ENCODE results near the gene CLMN. TPM values are rescaled to one million over a fixed set of nuclear protein-coding genes. Genes with fewer than 3 reads are reported as not detected.

The CLMN gene
- total and polyA plus RNA-seq, 2 experiments from 2014 or later, result 0.11 to 0.53 TPM

DNA sequence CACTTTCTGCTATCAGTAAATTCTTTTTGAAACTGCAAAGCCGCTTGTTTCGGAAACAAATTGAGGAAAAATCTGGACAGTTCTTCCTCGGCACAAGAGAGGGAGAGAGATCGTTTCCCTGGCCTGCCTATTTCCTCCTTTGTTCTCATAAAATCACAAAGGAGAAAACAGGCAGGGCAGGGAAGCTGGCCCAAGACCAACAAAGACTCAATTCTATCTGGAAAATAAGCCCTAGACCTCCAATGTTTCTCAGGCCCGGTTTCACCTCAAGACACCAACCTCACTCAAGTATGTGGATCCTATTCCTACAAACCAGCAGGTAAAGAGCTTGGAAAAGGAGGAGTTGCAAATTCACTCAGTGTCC is 181.9 kb downstream of the CLMN start:
- no peak for TF ChIP-seq EZH2phosphoT487 (IDR thresholded peaks at IDR 0.05; ENCODE audit: insufficient read depth, low read depth)
- TF ChIP-seq EZH2 (IDR thresholded peaks at IDR 0.05; ENCODE audit: insufficient read depth, poor library complexity, severe bottlenecking), result no peak
- in situ Hi-C loops (cut with MboI), result no loop called here

DNA sequence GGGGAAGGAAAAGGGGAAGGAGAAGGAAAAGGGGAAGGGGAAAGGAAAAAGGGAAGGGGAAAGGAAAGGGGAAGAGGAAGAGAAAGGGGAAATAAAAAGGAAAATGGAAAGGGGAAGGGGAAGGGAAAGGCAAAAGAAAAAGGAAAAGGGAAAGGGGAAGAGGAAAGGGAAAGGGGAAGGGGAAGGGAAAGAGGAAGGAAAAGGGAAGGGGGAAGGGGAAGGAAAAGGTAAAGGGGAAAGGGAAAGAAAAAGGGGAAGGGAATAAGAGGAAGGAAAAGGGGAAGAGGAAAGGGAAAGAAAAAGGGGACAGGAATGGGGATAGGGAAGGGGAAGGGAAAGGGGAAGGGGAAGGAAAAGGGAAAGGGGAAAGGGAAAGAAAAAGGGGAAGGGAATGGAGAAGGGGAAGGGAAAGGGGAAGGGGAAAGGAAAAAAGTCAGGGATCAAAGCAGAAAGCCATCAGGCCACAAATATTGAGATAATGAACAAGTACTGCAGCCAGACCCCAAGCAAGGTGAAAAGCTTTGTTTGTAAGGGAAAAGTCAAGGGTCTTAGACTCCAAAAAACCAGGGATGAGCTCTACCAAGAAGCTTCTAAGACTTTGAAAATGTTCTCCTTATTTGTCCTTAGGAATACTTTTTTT is 182.4 kb downstream of the CLMN start:
- Histone ChIP-seq H3K4me1 (ENCODE audit: insufficient read depth) (peaks cover 39% of the 10 kb centered on the region), H3K9me2 (ENCODE audit: insufficient read depth) (no peaks in the 10 kb centered on the region; the same call in 1 of the 2 replicates), H3K4me3 (no peak overlapping the region), H3K9ac (no peak overlapping the region), H3K4me2 (ENCODE audit: unreplicated experiment) (no peak overlapping the region), H3K27me3 (replicated peaks; ENCODE audit: insufficient read depth) (no peaks in the 10 kb centered on the region), H3K79me2 (ENCODE audit: insufficient read depth) (peaks cover 95% of the 10 kb centered on the region), H2AFZ (no peak overlapping the region), H3K27ac (no peak overlapping the region), H3K9me3 (ENCODE audit: low read depth) (no peaks in the 10 kb centered on the region), H4K20me1 (ENCODE audit: insufficient read depth) (peaks cover 10% of the 10 kb centered on the region; the same call in 1 of the 2 replicates), H3F3A (ENCODE audit: insufficient read depth) (peaks cover 27% of the 10 kb centered on the region), H3K36me3 (ENCODE audit: low read depth) (peaks cover 10% of the 10 kb centered on the region; the same call in 1 of the 2 replicates)
- DNase-seq, result no peak
- in situ Hi-C loops (cut with MboI), result no loop called here
- TF ChIP-seq EZH2phosphoT487 (IDR thresholded peaks at IDR 0.05; ENCODE audit: insufficient read depth, low read depth) (no peak), EZH2 (IDR thresholded peaks at IDR 0.05; ENCODE audit: insufficient read depth, poor library complexity, severe bottlenecking) (no peak)

More for the DNA sequence above, 181.9 kb downstream of the CLMN start:
- H3K4me2 ChIP-seq (ENCODE audit: unreplicated experiment), result no peak overlapping the region
- no peaks in the 10 kb centered on the region for H3K9me3 ChIP-seq (ENCODE audit: low read depth)
- 73 to 74% methylated on average over 5 of the region's 5 CpGs for WGBS, 2 experiments (ENCODE audit: low coverage in 1 of 2, low lambda C conversion rate in 2 of 2, missing lambda C conversion rate in 2 of 2)
- peaks cover 22% of the 10 kb centered on the region for H3F3A ChIP-seq (ENCODE audit: insufficient read depth)
- H3K79me2 ChIP-seq (ENCODE audit: insufficient read depth), result peaks cover 95% of the 10 kb centered on the region
- DNase-seq, result no peak
- H2AFZ ChIP-seq, result no peak overlapping the region
- peaks cover 34% of the 10 kb centered on the region for H3K4me1 ChIP-seq (ENCODE audit: insufficient read depth)
- peaks cover 5% of the 10 kb centered on the region; the same call in 1 of the 2 replicates for H3K36me3 ChIP-seq (ENCODE audit: low read depth)
- no peak overlapping the region for H3K27ac ChIP-seq
- H3K9ac ChIP-seq, result no peak overlapping the region
- no peaks in the 10 kb centered on the region; the same call in 1 of the 2 replicates for H3K9me2 ChIP-seq (ENCODE audit: insufficient read depth)
- no peaks in the 10 kb centered on the region for H3K27me3 ChIP-seq (replicated peaks; ENCODE audit: insufficient read depth)
- H4K20me1 ChIP-seq (ENCODE audit: insufficient read depth), result peaks cover 10% of the 10 kb centered on the region; the same call in 1 of the 2 replicates
- H3K4me3 ChIP-seq, result no peak overlapping the region

DNA sequence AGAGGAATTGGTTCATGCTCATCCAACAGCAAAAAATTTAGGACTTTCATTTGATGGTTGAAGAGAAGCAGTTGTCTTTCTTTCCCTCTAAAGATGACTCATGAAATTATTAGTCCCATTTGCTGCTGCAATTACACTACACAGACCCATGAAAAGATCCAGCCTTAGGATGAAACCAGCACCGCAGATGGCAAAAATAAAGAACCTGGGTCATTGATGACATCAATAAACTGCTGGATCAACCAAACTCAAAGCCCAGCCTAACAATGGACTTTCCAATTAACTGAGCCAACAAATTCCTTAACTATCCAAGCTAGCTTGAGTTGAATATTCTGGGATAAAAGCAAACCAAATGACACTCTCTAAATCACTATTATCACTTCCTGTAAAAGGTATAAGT is 183.1 kb downstream of the CLMN start:
- no peak overlapping the region for H2AFZ ChIP-seq
- H3K9ac ChIP-seq, result no peak overlapping the region
- peaks cover 14% of the 10 kb centered on the region; the same call in 1 of the 2 replicates for H3K36me3 ChIP-seq (ENCODE audit: low read depth)
- TF ChIP-seq EZH2 (IDR thresholded peaks at IDR 0.05; ENCODE audit: insufficient read depth, poor library complexity, severe bottlenecking) (no peak), EZH2phosphoT487 (IDR thresholded peaks at IDR 0.05; ENCODE audit: insufficient read depth, low read depth) (no peak)
- H3K9me2 ChIP-seq (ENCODE audit: insufficient read depth), result no peaks in the 10 kb centered on the region; the same call in 1 of the 2 replicates
- peaks cover 27% of the 10 kb centered on the region for H3F3A ChIP-seq (ENCODE audit: insufficient read depth)
- peaks cover 10% of the 10 kb centered on the region; the same call in 1 of the 2 replicates for H4K20me1 ChIP-seq (ENCODE audit: insufficient read depth)
- H3K4me1 ChIP-seq (ENCODE audit: insufficient read depth), result peaks cover 39% of the 10 kb centered on the region
- H3K79me2 ChIP-seq (ENCODE audit: insufficient read depth), result peaks cover 93% of the 10 kb centered on the region
- H3K27me3 ChIP-seq (replicated peaks; ENCODE audit: insufficient read depth), result no peaks in the 10 kb centered on the region
- no peak overlapping the region for H3K27ac ChIP-seq
- H3K4me2 ChIP-seq (ENCODE audit: unreplicated experiment), result no peak overlapping the region
- in situ Hi-C loops (cut with MboI), result no loop called here
- H3K4me3 ChIP-seq, result no peak overlapping the region
- no peak for DNase-seq
- H3K9me3 ChIP-seq (ENCODE audit: low read depth), result no peaks in the 10 kb centered on the region
- WGBS, 2 experiments (ENCODE audit: low coverage in 1 of 2, low lambda C conversion rate in 2 of 2, missing lambda C conversion rate in 2 of 2), result 58 to 65% methylated on average over 1 of the region's 1 CpG

DNA sequence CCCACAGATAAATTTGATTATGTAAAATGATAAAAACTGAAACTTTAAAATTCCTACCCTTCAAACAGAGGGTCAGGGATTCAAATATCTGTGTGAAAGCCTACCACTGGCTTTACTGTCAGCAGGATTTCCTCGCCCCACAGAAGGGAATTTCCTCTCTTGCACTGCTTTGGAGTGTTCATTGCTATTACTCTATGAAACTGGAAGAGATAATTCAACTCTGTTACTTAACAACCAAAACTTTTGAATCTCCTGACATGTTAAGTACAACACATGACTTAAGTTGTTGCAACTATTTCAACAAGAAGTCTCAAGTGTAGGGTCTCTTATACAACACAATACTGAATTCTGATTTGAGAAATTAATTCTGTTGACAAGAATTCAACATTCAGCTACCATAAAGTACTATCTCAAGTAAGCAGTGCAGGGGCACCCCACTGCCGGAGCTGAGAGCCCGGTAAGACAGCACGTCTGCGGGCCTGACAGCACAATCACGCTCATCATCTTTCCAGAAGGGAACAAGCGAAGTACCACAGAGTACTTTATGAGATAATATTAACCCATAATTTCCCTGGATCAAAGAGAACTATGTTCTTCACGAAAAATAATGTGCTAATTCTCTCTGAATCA is 185.3 kb downstream of the CLMN start:
- DNase-seq, result no peak

More for the DNA sequence above, 185.3 kb downstream of the CLMN start:
- Histone ChIP-seq H3K4me1 (ENCODE audit: insufficient read depth) (peaks cover 20% of the 10 kb centered on the region), H3K27ac (no peak overlapping the region), H2AFZ (no peak overlapping the region), H4K20me1 (ENCODE audit: insufficient read depth) (peaks cover 10% of the 10 kb centered on the region; the same call in 1 of the 2 replicates), H3K4me2 (ENCODE audit: unreplicated experiment) (no peak overlapping the region), H3K79me2 (ENCODE audit: insufficient read depth) (peaks cover 92% of the 10 kb centered on the region), H3F3A (ENCODE audit: insufficient read depth) (0 out of 2 replicates have a peak, but pooled peaks cover 9% of the 10 kb centered on the region), H3K36me3 (ENCODE audit: low read depth) (peaks cover 15% of the 10 kb centered on the region), H3K4me3 (no peak overlapping the region), H3K9ac (no peak overlapping the region), H3K9me2 (ENCODE audit: insufficient read depth) (no peaks in the 10 kb centered on the region; the same call in 1 of the 2 replicates), H3K9me3 (ENCODE audit: low read depth) (no peaks in the 10 kb centered on the region), H3K27me3 (replicated peaks; ENCODE audit: insufficient read depth) (no peaks in the 10 kb centered on the region)
- 89 to 91% methylated on average over 8 of the region's 8 CpGs for WGBS, 2 experiments (ENCODE audit: low coverage in 1 of 2, low lambda C conversion rate in 2 of 2, missing lambda C conversion rate in 2 of 2)
- TF ChIP-seq EZH2 (IDR thresholded peaks at IDR 0.05; ENCODE audit: insufficient read depth, poor library complexity, severe bottlenecking) (no peak), EZH2phosphoT487 (IDR thresholded peaks at IDR 0.05; ENCODE audit: insufficient read depth, low read depth) (no peak)
- in situ Hi-C loops (cut with MboI), result no loop called here

Data from GM23248 (cell line).